GM19099 (cell line): ENCODE measurements around the gene SEH1L.

ENCODE experiments used
- POLR2A ChIP-seq: IDR thresholded peaks from 3 replicates; pipeline ENCODE4 v1.6.1; 2011; ENCODE audit warnings: low read depth; ENCODE audit not compliant: insufficient read length; ENCODE audit errors: extremely low read depth

Gene SEH1L

DNA sequence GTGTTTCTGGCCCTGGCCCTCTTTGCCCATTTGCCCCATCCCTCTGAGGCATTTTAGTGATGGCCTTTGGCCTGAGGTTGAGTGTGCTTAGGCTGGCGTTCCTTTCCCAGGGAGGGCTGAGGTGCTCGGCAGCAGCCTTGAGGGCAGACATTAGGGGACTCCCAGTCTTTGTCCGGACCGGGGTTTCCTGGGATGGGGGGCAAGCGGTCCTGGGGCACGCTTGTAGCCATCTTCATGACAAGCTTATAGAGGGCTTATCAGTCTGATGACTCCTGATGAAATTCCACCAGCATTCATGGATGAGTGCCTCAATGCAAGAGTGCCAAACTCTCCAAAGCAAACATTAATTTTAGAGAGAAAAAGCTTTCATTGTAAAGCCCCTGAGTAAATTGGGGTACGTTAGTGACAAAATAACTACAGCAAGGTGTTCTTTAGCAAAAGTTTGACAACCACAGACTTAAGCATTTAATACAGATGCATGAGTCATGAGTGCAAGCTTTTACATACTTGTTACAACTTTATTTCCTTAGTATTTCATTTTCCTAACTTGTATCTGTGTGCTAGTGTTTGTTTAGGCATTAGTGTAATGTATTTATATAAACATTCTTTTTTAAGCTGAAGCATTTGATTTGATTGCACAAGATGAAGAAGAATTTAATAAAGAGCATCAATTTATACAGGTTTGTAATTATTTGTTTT, 89.0 kb downstream of the SEH1L start:
- TF ChIP-seq POLR2A: no peak
